ENCODE data around the gene SPIRE2.
"Not testable (repeated sequence)": the region's sequence is repeated elsewhere in the genome, so short reads cannot be mapped to it uniquely, and the experiment has no call there.

SPIRE2 gene

DNA sequence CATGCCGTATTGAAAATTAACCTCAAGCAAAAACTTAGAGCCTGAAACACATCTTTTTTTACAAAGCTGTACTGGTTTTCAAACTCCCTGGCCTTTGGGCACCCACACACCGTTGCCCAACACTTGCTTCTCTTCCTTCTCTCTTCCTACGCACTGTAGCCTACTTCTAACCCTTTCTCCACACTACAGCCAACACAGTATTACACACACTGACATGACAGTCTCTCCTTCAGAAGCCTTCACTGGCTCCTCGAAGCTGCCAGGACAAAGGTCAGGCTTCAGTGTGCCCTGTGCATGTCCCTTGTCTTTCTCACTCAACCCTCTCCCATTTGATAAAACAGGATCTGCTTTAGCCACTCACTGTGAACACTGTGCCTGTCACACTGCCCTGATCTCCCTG, 19.8 kb upstream of the SPIRE2 start:
- no peak for DNase-seq

- no peak for DNase-seq
These were observed 17.0 kb upstream of the SPIRE2 start for GRCh38 chr16:89811321-89811720.

- DNase-seq = no peak
These were observed 12.5 kb upstream of the SPIRE2 start for GRCh38 chr16:89815639-89816348.

DNA sequence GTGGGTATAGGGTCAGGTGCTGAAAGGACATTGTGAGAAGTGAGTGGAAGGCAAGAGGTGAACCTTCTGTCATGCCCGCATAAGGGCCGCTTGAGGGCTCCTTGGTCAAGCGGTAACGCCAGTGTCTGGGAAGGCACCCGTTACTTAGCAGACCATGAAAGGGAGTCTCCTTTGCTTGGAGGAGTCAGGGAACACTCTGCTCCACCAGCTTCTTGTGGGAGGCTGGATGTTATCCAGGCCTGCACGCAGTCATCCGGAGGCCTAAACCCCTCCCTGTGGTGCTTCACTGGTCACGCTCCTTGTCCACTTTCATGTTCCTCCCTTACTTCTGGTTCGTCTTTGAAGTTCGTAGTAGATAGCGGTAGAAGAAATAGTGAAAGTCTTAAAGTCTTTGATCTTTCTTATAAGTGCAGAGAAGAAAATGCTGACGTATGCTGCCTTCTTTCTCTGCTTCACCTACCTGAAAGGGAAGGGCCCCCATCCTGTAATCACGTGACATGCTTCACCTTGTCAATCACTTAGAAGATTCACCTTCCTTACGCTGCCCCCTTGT, 9.3 kb upstream of the SPIRE2 start:
- not testable (repeated sequence) for DNase-seq

DNA sequence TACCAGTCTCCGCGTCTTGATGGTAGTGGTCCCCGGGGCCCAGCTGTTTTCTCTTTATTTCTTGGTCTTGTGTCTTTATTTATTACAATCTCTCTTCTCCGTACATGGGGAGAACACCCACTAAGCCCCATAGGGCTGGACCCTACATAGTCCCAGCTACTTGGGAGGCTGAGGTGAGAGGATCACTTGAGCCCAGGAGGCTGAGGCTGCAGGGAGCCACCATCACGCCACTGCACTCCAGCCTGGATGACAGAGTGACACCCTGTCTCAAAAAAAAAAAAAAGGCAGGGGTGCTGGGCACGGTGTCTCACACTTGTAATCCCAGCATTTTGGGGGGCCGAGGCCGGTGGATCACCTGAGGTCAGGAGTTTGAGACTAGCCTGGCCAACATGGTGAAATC, 8.8 kb upstream of the SPIRE2 start:
- DNase-seq = not testable (repeated sequence)

- DNase-seq = no peak
These were observed 6.7 kb upstream of the SPIRE2 start for GRCh38 chr16:89821438-89822187.

DNA sequence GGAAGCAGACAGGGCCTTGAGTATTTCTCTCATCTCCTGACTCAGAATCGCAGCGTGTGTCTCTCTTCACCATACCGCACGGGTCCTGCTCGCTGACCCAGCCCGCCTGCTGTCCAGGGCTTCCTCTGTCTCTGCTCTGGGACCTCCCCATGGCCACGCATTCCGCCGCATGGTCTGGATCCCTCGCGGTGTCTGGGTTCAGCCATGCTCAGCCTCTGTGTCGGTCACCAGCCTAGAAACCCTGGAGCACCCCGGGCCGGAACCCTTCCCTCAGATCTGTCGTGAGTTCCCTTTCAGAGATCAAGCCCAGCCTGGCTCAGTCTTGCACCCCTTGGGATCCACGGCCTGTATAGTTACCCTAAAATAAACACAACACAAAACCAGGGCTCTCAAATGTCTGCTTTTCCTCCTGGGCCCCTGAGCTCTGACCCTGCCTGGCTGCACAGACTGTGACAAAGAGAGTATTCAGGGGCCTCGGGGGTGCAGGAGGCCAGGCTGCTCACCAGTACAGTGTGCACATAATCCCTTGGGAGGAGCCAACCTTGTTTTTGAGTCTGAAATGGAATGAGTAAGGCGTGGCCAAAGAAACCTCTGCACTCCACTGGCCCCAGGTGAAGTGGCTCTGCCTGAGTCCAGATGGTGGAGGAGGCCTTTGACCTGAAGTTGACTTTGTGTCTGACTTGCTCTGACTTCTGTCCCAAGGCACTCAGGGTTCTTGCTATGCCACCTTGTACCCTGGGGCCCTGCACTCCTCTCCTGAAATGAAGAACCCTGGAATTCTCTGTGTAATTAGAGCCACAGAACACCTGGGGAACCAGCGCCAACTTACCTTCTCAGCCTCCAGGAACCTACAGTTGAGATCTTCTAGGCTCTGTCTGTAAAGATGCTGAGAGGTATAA, 5.8 kb upstream of the SPIRE2 start:
- DNase-seq = no peak

- peak; percentile 78 for DNase-seq
These were observed 5.0 kb upstream of the SPIRE2 start for GRCh38 chr16:89823087-89823823.

DNA sequence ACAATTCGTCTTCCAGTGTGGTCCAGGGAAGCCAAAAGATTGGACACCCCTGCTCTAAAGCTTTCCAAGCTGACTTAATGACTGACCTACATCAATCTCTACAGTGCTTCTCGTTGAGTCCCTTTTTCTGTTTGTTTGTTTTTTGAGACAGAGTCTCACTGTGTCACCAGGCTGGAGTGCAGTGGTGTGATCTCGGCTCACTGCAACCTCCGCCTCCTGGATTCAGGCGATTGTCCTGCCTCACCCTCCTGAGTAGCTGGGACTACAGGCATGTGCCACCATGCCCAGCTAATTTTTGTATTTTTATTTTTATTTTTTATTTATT, 4.5 kb upstream of the SPIRE2 start:
- DNase-seq = not testable (repeated sequence)

DNA sequence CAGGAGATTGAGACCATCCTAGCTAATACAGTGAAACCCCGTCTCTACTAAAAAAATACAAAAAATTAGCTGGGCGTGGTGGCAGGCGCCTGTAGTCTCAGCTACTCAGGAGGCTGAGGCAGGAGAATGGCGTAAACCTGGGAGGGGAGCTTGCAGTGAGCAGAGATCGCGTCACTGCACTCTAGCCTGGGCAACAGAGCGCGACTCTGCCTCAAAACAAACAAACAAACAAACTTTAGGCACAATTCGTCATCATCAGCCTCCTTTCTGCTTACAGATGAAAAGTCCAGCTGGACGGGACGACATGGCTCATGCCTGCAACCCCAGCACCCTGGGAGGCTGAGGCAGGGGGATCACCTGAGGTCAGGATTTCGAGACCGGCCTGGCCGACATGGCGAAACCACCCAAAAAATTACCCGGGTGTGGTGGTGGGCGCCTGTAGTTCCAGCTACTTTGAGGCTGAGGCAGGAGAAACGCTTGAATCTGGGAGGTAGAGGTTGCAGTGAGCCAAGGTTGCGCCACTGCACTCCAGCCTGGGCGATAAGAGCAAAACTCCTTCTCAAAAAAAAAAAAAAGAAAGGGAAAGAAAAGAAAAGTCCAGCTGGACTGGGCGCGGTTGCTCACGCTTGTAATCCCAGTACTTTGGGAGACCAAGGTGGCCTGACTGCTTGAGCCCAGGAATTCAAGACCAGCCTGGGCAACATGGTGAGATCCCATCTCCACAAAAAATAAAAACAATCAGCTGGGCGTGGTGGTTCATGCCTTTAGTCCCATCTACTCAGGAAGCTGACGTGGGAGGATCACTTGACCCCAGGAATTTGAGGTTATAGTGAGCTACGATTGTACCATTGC, 1.5 kb upstream of the SPIRE2 start:
- no peak for DNase-seq

GRCh38 chr16:89827383-89828198, 684 bp upstream of the SPIRE2 start:
- DNase-seq = no peak

- DNase-seq = no peak
These were observed 775 bp downstream of the SPIRE2 start for GRCh38 chr16:89828870-89829629.

- DNase-seq = no peak
These were observed 1.6 kb downstream of the SPIRE2 start for GRCh38 chr16:89829630-89830437.

- no peak for DNase-seq
These were observed 3.6 kb downstream of the SPIRE2 start for GRCh38 chr16:89831810-89832328.

DNA sequence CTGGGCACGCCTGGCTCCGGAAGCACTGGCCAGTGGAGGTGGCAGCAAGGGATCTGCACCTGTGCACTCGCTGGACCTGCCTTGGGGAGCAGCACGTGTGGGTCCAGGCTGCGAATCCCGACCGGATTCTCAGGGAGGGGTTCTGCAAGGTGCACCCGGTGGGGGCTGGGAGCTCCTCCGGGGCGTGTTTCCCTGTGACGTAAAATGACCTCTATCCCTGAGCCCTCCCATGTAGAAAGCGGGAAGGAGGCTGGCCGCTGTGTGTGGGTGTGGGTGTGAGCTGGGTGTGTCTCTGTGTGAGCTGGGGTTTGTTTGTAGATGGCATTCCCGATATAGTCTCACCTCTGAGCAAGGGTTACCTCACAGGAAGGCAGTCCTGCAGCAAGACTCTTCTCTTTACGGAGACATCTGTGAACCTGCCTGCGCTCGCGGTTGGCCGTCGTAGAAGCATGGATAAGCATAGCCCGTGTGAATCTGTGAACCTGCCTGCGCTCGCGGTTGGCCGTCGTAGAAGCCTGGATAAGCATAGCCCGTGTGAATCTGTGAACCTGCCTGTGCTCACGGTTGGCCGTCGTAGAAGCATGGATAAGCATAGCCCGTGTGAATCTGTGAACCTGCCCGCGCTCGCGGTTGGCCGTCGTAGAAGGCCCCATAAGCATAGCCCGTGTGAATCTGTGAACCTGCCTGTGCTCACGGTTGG, 5.5 kb downstream of the SPIRE2 start:
- DNase-seq = not testable (repeated sequence)

- not testable (repeated sequence) for DNase-seq
These were observed 6.6 kb downstream of the SPIRE2 start for GRCh38 chr16:89834813-89835363.

DNA sequence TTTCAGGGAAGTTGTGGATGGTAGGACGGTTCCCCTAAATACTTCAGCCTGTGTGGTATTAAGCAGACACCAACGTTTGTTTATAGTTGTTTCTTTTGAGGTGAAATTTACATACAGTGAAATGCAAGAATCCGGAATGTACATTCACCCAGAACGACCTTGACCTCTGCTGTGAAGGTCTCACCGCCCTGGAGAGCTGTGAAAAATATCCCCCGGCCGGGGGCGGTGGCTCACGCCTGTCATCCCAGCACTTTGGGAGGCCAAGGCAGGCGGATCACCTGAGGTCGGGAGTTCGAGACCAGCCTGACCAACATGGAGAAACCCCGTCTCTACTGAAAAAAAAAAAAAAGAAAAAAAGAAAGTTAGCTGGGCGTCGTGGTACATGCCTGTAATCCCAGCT, 8.2 kb downstream of the SPIRE2 start:
- not testable (repeated sequence) for DNase-seq

Data from NCI-H1092 (cell line).